Measurements from ENCODE around the gene SRSF6.

DNA sequence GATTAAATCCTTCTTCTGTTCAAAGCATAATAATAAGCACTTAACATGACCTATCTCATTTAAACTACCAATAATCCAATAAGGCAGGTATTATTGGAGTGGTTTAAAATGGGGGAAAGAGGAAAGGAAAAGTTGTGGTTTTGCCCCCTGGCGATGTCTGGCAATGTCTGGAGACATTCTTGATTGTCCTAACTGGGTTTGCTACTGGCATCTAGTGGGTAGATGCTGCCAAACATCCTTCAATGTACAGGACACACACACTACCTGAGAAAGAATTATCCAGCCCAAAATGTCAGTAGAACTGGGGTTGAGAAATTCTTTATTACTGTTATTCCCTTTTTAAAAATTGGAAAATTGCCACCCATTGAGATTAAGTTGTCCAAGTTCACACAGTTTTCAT is 25.2 kb upstream of the SRSF6 start:
- TF ChIP-seq, protein P1, sequence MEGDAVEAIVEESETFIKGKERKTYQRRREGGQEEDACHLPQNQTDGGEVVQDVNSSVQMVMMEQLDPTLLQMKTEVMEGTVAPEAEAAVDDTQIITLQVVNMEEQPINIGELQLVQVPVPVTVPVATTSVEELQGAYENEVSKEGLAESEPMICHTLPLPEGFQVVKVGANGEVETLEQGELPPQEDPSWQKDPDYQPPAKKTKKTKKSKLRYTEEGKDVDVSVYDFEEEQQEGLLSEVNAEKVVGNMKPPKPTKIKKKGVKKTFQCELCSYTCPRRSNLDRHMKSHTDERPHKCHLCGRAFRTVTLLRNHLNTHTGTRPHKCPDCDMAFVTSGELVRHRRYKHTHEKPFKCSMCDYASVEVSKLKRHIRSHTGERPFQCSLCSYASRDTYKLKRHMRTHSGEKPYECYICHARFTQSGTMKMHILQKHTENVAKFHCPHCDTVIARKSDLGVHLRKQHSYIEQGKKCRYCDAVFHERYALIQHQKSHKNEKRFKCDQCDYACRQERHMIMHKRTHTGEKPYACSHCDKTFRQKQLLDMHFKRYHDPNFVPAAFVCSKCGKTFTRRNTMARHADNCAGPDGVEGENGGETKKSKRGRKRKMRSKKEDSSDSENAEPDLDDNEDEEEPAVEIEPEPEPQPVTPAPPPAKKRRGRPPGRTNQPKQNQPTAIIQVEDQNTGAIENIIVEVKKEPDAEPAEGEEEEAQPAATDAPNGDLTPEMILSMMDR (IDR thresholded peaks at IDR 0.05), result no peak
- TF ChIP-seq POLR2A (IDR thresholded peaks at IDR 0.05), result no peak
